Lower leg skin (tissue), 4 donors: Measurements from ENCODE around the gene CHRM4. TPM values are rescaled to one million over a fixed set of nuclear protein-coding genes. Genes with fewer than 3 reads are reported as not detected.

Source experiments
- DNase-seq, 2 donors: peaks; one replicate each; pipeline ENCODE4 v3.0.0-alpha.2; 2019; ENCODE audit warnings: low spot score in 2 of 2
- H3K4me3 ChIP-seq: fragments of 200-600 bp; sonication (generic); 2 replicates; pipeline ENCODE4 v1.5.1; 2017; ENCODE audit warnings: mild to moderate bottlenecking, low read depth; ENCODE audit not compliant: poor library complexity, severe bottlenecking
- CTCF ChIP-seq, 3 donors: fragments of 450-650 bp; IDR thresholded peaks; one replicate each; pipeline ENCODE4 v1.5.1; 2016; ENCODE audit warnings: antibody characterized with exemption in 3 of 3, mild to moderate bottlenecking in 3 of 3, moderate library complexity in 2 of 3
- POLR2A ChIP-seq, 2 donors: fragments of 450-650 bp; IDR thresholded peaks; one replicate each; pipeline ENCODE4 v1.6.1; 2016 to 2017; ENCODE audit warnings: antibody characterized with exemption in 2 of 2, mild to moderate bottlenecking in 1 of 2, moderate library complexity in 1 of 2
- WGBS, 2 donors: methylation state at CpG; one replicate each; pipeline ENCODE4 v1.1.5; 2018; 5-methylcytosine and 5-hydroxymethylcytosine counted together
- intact Hi-C: fragments of 100-400 bp; cut with DNase I; formaldehyde crosslinking; loops from one replicate; pipeline ENCODE4 v1.15.0; 2023; ENCODE audit warnings: low total_unique reads
- total RNA-seq, 4 donors: library from RNA; depleted of rRNA; stranded (reverse); fragments of >200 nt; gene quantifications; one replicate each; pipeline ENCODE4 v1.1.0, GENCODE V29; 2016

CHRM4 gene
- total RNA-seq, 4 donors from 2014 or later: 1.2 to 8.1 (median 3.3) TPM

GRCh38 chr11:46353698-46354097 lies 37.9 kb downstream of the CHRM4 start:
- WGBS, 2 donors: 22 to 26% methylated on average over 9 of the region's 9 CpGs
- TF ChIP-seq CTCF (IDR thresholded peaks at IDR 0.05) (no peak), POLR2A (IDR thresholded peaks at IDR 0.05) (no peak)
- DNase-seq: no peak
- no peak overlapping the region for H3K4me3 ChIP-seq
- intact Hi-C loops: no loop called here

- no peak for DNase-seq
- no peak overlapping the region for H3K4me3 ChIP-seq
- TF ChIP-seq CTCF (IDR thresholded peaks at IDR 0.05): peak in 1 of 3 donors; percentile 40
- no peak for TF ChIP-seq POLR2A (IDR thresholded peaks at IDR 0.05)
- 49 to 61% methylated on average over 22 to 33 of the region's 33 CpGs for WGBS, 2 donors
- intact Hi-C loops: no loop called here
Observed at GRCh38 chr11:46352063-46352841, 39.3 kb downstream of the CHRM4 start.

GRCh38 chr11:46351606-46352005 lies 40.0 kb downstream of the CHRM4 start:
- WGBS, 2 donors: 58 to 68% methylated on average over 5 of the region's 5 CpGs
- no peak for DNase-seq
- no peak for TF ChIP-seq CTCF (IDR thresholded peaks at IDR 0.05)
- TF ChIP-seq POLR2A (IDR thresholded peaks at IDR 0.05): no peak
- intact Hi-C loops: no loop called here
- no peak overlapping the region for H3K4me3 ChIP-seq

- DNase-seq: no peak
- 68 to 76% methylated on average over 8 of the region's 8 CpGs for WGBS, 2 donors
- H3K4me3 ChIP-seq: no peak overlapping the region
- TF ChIP-seq POLR2A (IDR thresholded peaks at IDR 0.05) (no peak), CTCF (IDR thresholded peaks at IDR 0.05) (no peak)
- intact Hi-C loops: no loop called here
Observed at GRCh38 chr11:46351148-46351547, 40.4 kb downstream of the CHRM4 start.

GRCh38 chr11:46350695-46351094 lies 40.9 kb downstream of the CHRM4 start:
- intact Hi-C loops: no loop called here
- TF ChIP-seq CTCF (IDR thresholded peaks at IDR 0.05) (no peak), POLR2A (IDR thresholded peaks at IDR 0.05) (no peak)
- no peak for DNase-seq
- H3K4me3 ChIP-seq: no peak overlapping the region
- 49 to 53% methylated on average over 3 of the region's 3 CpGs for WGBS, 2 donors
